Spleen (tissue), 11 donors: ENCODE data around the gene NXNL2. TPM values are rescaled to one million over a fixed set of nuclear protein-coding genes. Genes with fewer than 3 reads are reported as not detected.
A peak's percentile ranks its signal among the peaks of the same experiment; 100 is the strongest.

Experiments used
- DNase-seq: peaks from one replicate; pipeline ENCODE4 v3.0.0-alpha.2; 2020
- H3K27ac ChIP-seq, 8 donors: fragments of 200-600 bp; sonication (generic) in 7 of 8; 1 replicate in 4 of 8; 2 replicates in 4 of 8; pipeline versions ENCODE4 v1.5.0 to v1.8.0; 2016 to 2021; ENCODE audit warnings: inconsistent platforms in 4 of 8, mild to moderate bottlenecking in 4 of 8, moderate library complexity in 1 of 8
- H3K27me3 ChIP-seq, 7 donors: fragments of 200-600 bp; sonication (generic) in 6 of 7; replicated peaks in 1 of 7; 1 replicate in 4 of 7; 2 replicates in 3 of 7; pipeline versions ENCODE4 v1.5.0 to v1.8.0; 2016 to 2021; ENCODE audit warnings: inconsistent platforms in 3 of 7, mild to moderate bottlenecking in 1 of 7
- H3K36me3 ChIP-seq, 6 donors: fragments of 200-600 bp; sonication (generic) in 5 of 6; 1 replicate in 4 of 6; 2 replicates in 2 of 6; pipeline versions ENCODE4 v1.5.0 to v1.8.0; 2016 to 2021; ENCODE audit warnings: inconsistent platforms in 2 of 6
- H3K4me1 ChIP-seq, 6 donors: fragments of 200-600 bp; sonication (generic) in 5 of 6; 1 replicate in 3 of 6; 2 replicates in 3 of 6; pipeline versions ENCODE4 v1.5.0 to v1.8.0; 2016 to 2021; ENCODE audit warnings: inconsistent platforms in 3 of 6
- H3K4me3 ChIP-seq, 8 donors: fragments of 200-600 bp; sonication (generic) in 7 of 8; 1 replicate in 4 of 8; 2 replicates in 4 of 8; pipeline versions ENCODE4 v1.5.0 to v1.8.0; 2016 to 2021; ENCODE audit warnings: inconsistent platforms in 4 of 8, mild to moderate bottlenecking in 4 of 8, moderate library complexity in 2 of 8
- H3K9me3 ChIP-seq, 8 donors: fragments of 200-600 bp; sonication (generic) in 7 of 8; 1 replicate in 4 of 8; 2 replicates in 4 of 8; pipeline versions ENCODE4 v1.5.0 to v1.8.0; 2016 to 2021; ENCODE audit warnings: inconsistent platforms in 4 of 8
- POLR2A ChIP-seq, 3 donors: fragments of 450-650 bp; IDR thresholded peaks; one replicate each; pipeline ENCODE4 v1.5.1; 2017; ENCODE audit warnings: antibody characterized with exemption in 3 of 3, mild to moderate bottlenecking in 1 of 3
- WGBS, 5 donors: extraction: QIAGEN DNeasy Blood & Tissue Kit in 3 of 5; methylation state at CpG; one replicate each; pipeline versions ENCODE4 v1.1.5 to v1.1.7; 2013 to 2018; 5-methylcytosine and 5-hydroxymethylcytosine counted together
- intact Hi-C: fragments of 100-400 bp; cut with DNase I; formaldehyde crosslinking; loops from one replicate; pipeline ENCODE4 v1.15.0; 2023; ENCODE audit warnings: low total_unique reads
- polyA plus RNA-seq, 3 donors: library from polyadenylated mRNA; stranded (reverse); fragments of 200-250 nt; gene quantifications; one replicate each; pipeline ENCODE4 v1.2.1, GENCODE V29; 2013
- total RNA-seq, 7 donors: library from RNA; depleted of rRNA in 3 of 7; stranded (reverse); fragments of >200 nt in 3 of 7; fragmentation: NEBNext Ultra II Directional in 4 of 7; extraction: Animal tissue kit (Norgen Biotek cat#: 25700) in 4 of 7; gene quantifications; one replicate each; pipeline versions ENCODE4 v1.1.0 to v1.2.1, GENCODE V29; 2016 to 2021
- TF ChIP-seq, protein P1 (sequence below), 11 experiments: fragments of 200-600 bp in 7 of 11; fragments of 450-650 bp in 4 of 11; sonication (generic) in 4 of 11; IDR thresholded peaks in 8 of 11; conservative IDR thresholded peaks in 3 of 11; 1 replicate in 7 of 11; 2 replicates in 4 of 11; pipeline versions ENCODE4 v1.4.0 to v1.8.0; 2016 to 2021; ENCODE audit warnings: antibody characterized with exemption in 11 of 11, inconsistent platforms in 4 of 11, mild to moderate bottlenecking in 1 of 11
- donor health status: healthy with polysubstance abuse.
- donor health status: DM: no; HTN: no; CAD: no; lungs with moderate emphysema.
- donor health status: DM: no; HTN: no; CAD: no.
- donor health status: Bipolar disorder and iron deficiency.
- donor health status: healthy.
- donor health status: DM: no; HTN: no; CAD: no.
- donor health status: DM: yes; HTN: yes; CAD: no.

NXNL2 gene
- total and polyA plus RNA-seq, 10 donors, result 0.22 to 0.94 (median 0.29) TPM; not detected in 5

GRCh38 chr9:88593537-88594185, 58.7 kb downstream of the NXNL2 start:
- Histone ChIP-seq H3K36me3 (no peaks in the 10 kb centered on the region), H3K27ac (no peak overlapping the region), H3K4me3 (no peak overlapping the region), H3K9me3 (no peaks in the 10 kb centered on the region), H3K4me1 (peaks cover 0 to 16% (median 2%) of the 10 kb centered on the region in 6 donors), H3K27me3 (peaks cover 0 to 8% (median 0%) of the 10 kb centered on the region in 7 donors)
- intact Hi-C loops, result loop anchor here (5.0 kb wide), 2 partner anchors 409 to 684 kb away; no protein-coding TSS in a partner anchor
- DNase-seq, result no peak
- WGBS, 5 donors, result 23 to 28% (median 25%) methylated on average over 4 of the region's 4 CpGs
- no peak for TF ChIP-seq POLR2A (IDR thresholded peaks at IDR 0.05)
- TF ChIP-seq, protein P1, sequence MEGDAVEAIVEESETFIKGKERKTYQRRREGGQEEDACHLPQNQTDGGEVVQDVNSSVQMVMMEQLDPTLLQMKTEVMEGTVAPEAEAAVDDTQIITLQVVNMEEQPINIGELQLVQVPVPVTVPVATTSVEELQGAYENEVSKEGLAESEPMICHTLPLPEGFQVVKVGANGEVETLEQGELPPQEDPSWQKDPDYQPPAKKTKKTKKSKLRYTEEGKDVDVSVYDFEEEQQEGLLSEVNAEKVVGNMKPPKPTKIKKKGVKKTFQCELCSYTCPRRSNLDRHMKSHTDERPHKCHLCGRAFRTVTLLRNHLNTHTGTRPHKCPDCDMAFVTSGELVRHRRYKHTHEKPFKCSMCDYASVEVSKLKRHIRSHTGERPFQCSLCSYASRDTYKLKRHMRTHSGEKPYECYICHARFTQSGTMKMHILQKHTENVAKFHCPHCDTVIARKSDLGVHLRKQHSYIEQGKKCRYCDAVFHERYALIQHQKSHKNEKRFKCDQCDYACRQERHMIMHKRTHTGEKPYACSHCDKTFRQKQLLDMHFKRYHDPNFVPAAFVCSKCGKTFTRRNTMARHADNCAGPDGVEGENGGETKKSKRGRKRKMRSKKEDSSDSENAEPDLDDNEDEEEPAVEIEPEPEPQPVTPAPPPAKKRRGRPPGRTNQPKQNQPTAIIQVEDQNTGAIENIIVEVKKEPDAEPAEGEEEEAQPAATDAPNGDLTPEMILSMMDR (IDR thresholded peaks at IDR 0.05 in 8 of 11, conservative IDR thresholded peaks at IDR 0.05 in 3 of 11), result peak; percentile 22 to 69 (median 57)

Other genes with a start within 250 kb of the NXNL2 start
- gene SPIN1, start 146.7 kb upstream of the NXNL2 start, total RNA-seq, result 10 to 100 TPM; 39.6 to 55.1 (median 49.8) TPM
- 10 to 100 TPM; 12.6 to 21.0 (median 13.2) TPM for gene SPIN1, start 146.7 kb upstream of the NXNL2 start, polyA plus RNA-seq